ENCODE results near the gene REN. TPM values are rescaled to one million over a fixed set of nuclear protein-coding genes. Genes with fewer than 3 reads are reported as not detected.

Gene REN
- total and polyA plus RNA-seq, 2 experiments from 2014 or later, result not detected

DNA sequence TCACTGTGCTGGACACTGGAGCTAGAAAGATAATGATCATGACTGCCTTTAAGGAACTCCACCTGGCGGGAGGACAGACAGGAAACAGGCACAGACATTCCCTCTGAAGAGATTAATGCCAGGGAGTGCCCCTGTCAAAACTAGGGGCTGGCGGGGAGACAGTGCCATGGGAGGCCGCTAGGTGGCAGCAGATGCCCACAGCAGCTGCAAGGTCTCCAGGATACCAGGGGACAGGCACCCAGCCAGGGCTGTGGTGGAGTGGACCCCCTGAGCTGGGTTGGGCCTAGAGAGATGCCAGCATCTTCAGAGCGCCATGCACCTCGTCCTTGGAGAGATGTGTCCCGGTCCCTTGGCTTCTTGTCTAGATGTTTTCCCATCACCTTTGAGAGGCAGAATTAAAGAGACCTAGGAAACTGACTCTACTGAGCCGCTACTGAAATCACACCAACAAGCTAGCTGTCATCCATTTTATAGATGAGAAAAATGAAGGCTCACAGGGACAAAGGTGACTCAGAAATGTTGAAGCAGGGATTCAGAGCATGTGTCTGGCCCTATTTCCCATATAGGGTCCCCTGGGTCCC lies 3.6 kb downstream of the REN start:
- Histone ChIP-seq H3K4me2 (no peak overlapping the region), H3K9me2 (ENCODE audit: insufficient read depth) (no peaks in the 10 kb centered on the region), H3K36me3 (ENCODE audit: insufficient read depth) (no peaks in the 10 kb centered on the region), H3F3A (replicated peaks; ENCODE audit: low read depth) (no peaks in the 10 kb centered on the region), H2AFZ (no peak overlapping the region), H3K79me2 (replicated peaks; ENCODE audit: insufficient read depth) (no peaks in the 10 kb centered on the region), H3K27ac (ENCODE audit: low read depth) (no peak overlapping the region), H4K20me1 (replicated peaks; ENCODE audit: insufficient read depth) (no peaks in the 10 kb centered on the region), H3K27me3 (ENCODE audit: insufficient read depth) (no peaks in the 10 kb centered on the region), H3K4me1 (ENCODE audit: insufficient read depth) (no peaks in the 10 kb centered on the region), H3K4me3 (no peak overlapping the region)
- peaks cover 2% of the 10 kb centered on the region; the same call in 2 of the 3 replicates for H3K9me3 Mint-ChIP-seq
- no peaks in the 10 kb centered on the region for H3K36me3 Mint-ChIP-seq (ENCODE audit: low read depth)
- ATAC-seq (peak; percentile 98), DNase-seq (ENCODE audit: low spot score) (peak; percentile 86)
- peaks cover 19% of the 10 kb centered on the region for H3K27me3 Mint-ChIP-seq (ENCODE audit: insufficient read depth, low read depth, poor library complexity)
- no peak for TF ChIP-seq EZH2phosphoT487 (IDR thresholded peaks at IDR 0.05; ENCODE audit: unreplicated experiment)
- TF ChIP-seq, protein P1, sequence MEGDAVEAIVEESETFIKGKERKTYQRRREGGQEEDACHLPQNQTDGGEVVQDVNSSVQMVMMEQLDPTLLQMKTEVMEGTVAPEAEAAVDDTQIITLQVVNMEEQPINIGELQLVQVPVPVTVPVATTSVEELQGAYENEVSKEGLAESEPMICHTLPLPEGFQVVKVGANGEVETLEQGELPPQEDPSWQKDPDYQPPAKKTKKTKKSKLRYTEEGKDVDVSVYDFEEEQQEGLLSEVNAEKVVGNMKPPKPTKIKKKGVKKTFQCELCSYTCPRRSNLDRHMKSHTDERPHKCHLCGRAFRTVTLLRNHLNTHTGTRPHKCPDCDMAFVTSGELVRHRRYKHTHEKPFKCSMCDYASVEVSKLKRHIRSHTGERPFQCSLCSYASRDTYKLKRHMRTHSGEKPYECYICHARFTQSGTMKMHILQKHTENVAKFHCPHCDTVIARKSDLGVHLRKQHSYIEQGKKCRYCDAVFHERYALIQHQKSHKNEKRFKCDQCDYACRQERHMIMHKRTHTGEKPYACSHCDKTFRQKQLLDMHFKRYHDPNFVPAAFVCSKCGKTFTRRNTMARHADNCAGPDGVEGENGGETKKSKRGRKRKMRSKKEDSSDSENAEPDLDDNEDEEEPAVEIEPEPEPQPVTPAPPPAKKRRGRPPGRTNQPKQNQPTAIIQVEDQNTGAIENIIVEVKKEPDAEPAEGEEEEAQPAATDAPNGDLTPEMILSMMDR (conservative IDR thresholded peaks at IDR 0.05; ENCODE audit: low read depth in 2 of 2), result peak; percentile 98 to 99
- TF ChIP-seq JUNB (IDR thresholded peaks at IDR 0.05; ENCODE audit: unreplicated experiment), result no peak
- TF ChIP-seq, protein P2, sequence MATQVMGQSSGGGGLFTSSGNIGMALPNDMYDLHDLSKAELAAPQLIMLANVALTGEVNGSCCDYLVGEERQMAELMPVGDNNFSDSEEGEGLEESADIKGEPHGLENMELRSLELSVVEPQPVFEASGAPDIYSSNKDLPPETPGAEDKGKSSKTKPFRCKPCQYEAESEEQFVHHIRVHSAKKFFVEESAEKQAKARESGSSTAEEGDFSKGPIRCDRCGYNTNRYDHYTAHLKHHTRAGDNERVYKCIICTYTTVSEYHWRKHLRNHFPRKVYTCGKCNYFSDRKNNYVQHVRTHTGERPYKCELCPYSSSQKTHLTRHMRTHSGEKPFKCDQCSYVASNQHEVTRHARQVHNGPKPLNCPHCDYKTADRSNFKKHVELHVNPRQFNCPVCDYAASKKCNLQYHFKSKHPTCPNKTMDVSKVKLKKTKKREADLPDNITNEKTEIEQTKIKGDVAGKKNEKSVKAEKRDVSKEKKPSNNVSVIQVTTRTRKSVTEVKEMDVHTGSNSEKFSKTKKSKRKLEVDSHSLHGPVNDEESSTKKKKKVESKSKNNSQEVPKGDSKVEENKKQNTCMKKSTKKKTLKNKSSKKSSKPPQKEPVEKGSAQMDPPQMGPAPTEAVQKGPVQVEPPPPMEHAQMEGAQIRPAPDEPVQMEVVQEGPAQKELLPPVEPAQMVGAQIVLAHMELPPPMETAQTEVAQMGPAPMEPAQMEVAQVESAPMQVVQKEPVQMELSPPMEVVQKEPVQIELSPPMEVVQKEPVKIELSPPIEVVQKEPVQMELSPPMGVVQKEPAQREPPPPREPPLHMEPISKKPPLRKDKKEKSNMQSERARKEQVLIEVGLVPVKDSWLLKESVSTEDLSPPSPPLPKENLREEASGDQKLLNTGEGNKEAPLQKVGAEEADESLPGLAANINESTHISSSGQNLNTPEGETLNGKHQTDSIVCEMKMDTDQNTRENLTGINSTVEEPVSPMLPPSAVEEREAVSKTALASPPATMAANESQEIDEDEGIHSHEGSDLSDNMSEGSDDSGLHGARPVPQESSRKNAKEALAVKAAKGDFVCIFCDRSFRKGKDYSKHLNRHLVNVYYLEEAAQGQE (IDR thresholded peaks at IDR 0.05; ENCODE audit: unreplicated experiment), result no peak
- TF ChIP-seq STAT1 (IDR thresholded peaks at IDR 0.05; ENCODE audit: unreplicated experiment), result no peak
- no peak for TF ChIP-seq ZNF331 (CRISPR knock-in tag; IDR thresholded peaks at IDR 0.05; ENCODE audit: low read depth)
- H3K4me1 Mint-ChIP-seq, result peaks cover 5% of the 10 kb centered on the region; the same call in 1 of the 3 replicates
- H3K27ac Mint-ChIP-seq, result no peak overlapping the region
- H3K4me3 Mint-ChIP-seq, result no peak overlapping the region

DNA sequence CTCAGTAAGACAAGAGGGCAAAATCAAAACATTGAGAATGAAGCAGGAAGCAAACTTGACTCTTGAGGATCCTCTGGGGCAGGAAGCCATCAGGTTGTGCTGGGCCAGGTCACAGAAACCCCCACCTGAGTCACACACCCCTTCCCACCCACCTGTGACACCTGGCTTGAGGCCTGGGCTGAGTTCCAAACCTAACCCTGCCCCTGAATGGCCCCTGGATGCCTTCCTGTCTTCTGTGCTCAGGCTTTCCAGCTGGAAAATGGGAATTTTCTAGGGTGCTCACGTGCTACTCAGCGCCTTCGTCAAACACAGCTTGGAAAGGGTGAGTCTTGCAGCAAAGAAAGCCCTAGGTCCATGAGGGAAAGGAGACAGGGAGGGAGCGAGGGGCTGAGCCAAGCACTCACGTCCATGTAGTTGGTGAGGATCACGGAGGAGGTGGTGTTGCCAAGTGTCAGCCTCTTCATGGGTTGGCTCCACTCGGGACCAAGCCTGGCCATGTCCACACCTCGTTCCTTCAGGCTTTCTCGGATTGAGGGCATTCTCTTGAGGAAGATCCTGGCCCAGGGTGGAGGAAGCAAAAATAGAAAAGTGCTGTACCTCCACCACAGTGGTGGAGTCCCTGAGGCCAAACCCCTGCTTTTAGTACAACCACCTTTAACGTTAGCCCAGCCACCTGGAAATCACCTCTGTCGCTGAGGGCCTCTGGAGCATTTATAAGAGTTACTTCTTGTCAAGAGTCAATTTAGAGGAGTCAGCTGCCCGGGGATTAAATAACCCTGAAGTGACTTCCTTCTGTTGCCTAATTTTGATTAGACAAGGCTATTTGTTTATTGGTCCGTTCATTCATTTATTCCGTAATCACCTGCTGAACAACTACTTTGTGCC lies 4.3 kb downstream of the REN start:
- no peak overlapping the region for H2AFZ ChIP-seq
- no peak for ATAC-seq
- no peak overlapping the region for H3K27ac Mint-ChIP-seq
- TF ChIP-seq ZNF331 (CRISPR knock-in tag; IDR thresholded peaks at IDR 0.05; ENCODE audit: low read depth) (no peak), JUNB (IDR thresholded peaks at IDR 0.05; ENCODE audit: unreplicated experiment) (no peak), ZNF114 (CRISPR knock-in tag; IDR thresholded peaks at IDR 0.05) (no peak), CREB1 (CRISPR knock-in tag; IDR thresholded peaks at IDR 0.05; ENCODE audit: low read depth) (no peak), NANOG (IDR thresholded peaks at IDR 0.05; ENCODE audit: borderline replicate concordance) (no peak)
- TF ChIP-seq, protein P3, sequence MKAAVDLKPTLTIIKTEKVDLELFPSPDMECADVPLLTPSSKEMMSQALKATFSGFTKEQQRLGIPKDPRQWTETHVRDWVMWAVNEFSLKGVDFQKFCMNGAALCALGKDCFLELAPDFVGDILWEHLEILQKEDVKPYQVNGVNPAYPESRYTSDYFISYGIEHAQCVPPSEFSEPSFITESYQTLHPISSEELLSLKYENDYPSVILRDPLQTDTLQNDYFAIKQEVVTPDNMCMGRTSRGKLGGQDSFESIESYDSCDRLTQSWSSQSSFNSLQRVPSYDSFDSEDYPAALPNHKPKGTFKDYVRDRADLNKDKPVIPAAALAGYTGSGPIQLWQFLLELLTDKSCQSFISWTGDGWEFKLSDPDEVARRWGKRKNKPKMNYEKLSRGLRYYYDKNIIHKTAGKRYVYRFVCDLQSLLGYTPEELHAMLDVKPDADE (IDR thresholded peaks at IDR 0.05), result no peak
- TF ChIP-seq, protein P1 (conservative IDR thresholded peaks at IDR 0.05; ENCODE audit: low read depth in 2 of 2), result no peak

More for the DNA sequence above, 4.3 kb downstream of the REN start:
- no peaks in the 10 kb centered on the region for H3F3A ChIP-seq (replicated peaks; ENCODE audit: low read depth)
- no peaks in the 10 kb centered on the region for H4K20me1 ChIP-seq (replicated peaks; ENCODE audit: insufficient read depth)
- no peaks in the 10 kb centered on the region for H3K27me3 ChIP-seq (ENCODE audit: insufficient read depth)
- no peak overlapping the region for H3K27ac ChIP-seq (ENCODE audit: low read depth)
- H3K9me3 Mint-ChIP-seq, result no peaks in the 10 kb centered on the region
- no peaks in the 10 kb centered on the region for H3K79me2 ChIP-seq (replicated peaks; ENCODE audit: insufficient read depth)
- no peaks in the 10 kb centered on the region for H3K4me1 ChIP-seq (ENCODE audit: insufficient read depth)
- H3K4me1 Mint-ChIP-seq, result peaks cover 5% of the 10 kb centered on the region; the same call in 1 of the 3 replicates
- H3K4me2 ChIP-seq, result no peak overlapping the region
- H3K4me3 Mint-ChIP-seq, result no peak overlapping the region
- H3K36me3 Mint-ChIP-seq (ENCODE audit: low read depth), result no peaks in the 10 kb centered on the region
- no peaks in the 10 kb centered on the region for H3K36me3 ChIP-seq (ENCODE audit: insufficient read depth)
- H3K27me3 Mint-ChIP-seq (ENCODE audit: insufficient read depth, low read depth, poor library complexity), result peaks cover 19% of the 10 kb centered on the region
- no peak overlapping the region for H3K4me3 ChIP-seq
- no peaks in the 10 kb centered on the region for H3K9me2 ChIP-seq (ENCODE audit: insufficient read depth)
- no peak for DNase-seq (ENCODE audit: low spot score)

Measured in GM23338 (cell line).